Measurements from ENCODE around the gene U2AF2. TPM values are rescaled to one million over a fixed set of nuclear protein-coding genes. Genes with fewer than 3 reads are reported as not detected.
A peak's percentile ranks its signal among the peaks of the same experiment; 100 is the strongest.

U2AF2 gene
- total RNA-seq, 1 experiment from 2014 or later: 343 TPM

DNA sequence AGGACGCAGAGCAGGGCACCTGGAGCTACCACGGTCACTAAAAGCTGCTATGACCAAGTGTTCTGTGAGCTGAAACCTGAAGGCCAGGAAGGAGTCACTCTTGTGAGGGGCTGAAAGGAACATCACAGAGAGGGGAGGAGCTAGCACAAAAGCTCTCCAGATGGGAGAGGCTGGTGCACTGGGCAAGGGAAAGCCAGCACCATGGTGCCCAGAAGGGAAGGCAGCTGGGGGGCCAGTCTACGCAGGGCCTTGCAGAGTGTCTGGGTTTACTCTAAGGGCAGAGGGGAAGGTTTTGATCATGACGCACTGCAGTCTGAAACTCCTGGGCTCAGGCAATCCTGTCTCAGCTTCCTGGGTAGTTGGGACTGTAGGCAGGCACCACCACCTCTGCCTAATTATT lies 18.1 kb upstream of the U2AF2 start:
- no peaks in the 10 kb centered on the region for H3K36me3 ChIP-seq (ENCODE audit: low read depth, low read length)
- no peaks in the 10 kb centered on the region for H4K20me1 ChIP-seq (ENCODE audit: low read length)
- H2AFZ ChIP-seq (ENCODE audit: low read length): no peak overlapping the region
- CTCF ChIA-PET: interaction anchor here (0.6 to 0.7 kb wide), 2 partner anchors 16 to 133 kb away, joined by 4 to 9 read pairs; no protein-coding TSS in a partner anchor
- ATAC-seq (no peak), DNase-seq (no peak)
- H3F3A ChIP-seq (ENCODE audit: low read length, unreplicated experiment): peaks cover 4% of the 10 kb centered on the region
- H3K9me2 ChIP-seq (replicated peaks; ENCODE audit: low read length): no peaks in the 10 kb centered on the region
- intact Hi-C loops (cut with micrococcal nuclease): no loop called here
- no peaks in the 10 kb centered on the region for H3K9me3 ChIP-seq (ENCODE audit: low read length)
- H3K27me3 ChIP-seq (ENCODE audit: low read length): no peaks in the 10 kb centered on the region
- H3K79me2 ChIP-seq (ENCODE audit: low read length): peaks cover 58% of the 10 kb centered on the region
- TF ChIP-seq EZH2phosphoT487 (IDR thresholded peaks at IDR 0.05; ENCODE audit: borderline replicate concordance, low read length) (no peak), EZH2 (IDR thresholded peaks at IDR 0.05; ENCODE audit: low read length, unreplicated experiment) (no peak)
- no TSS peak for BruUV-seq (replicated peaks)
- no peak overlapping the region for H3K27ac ChIP-seq (ENCODE audit: low read length)
- POLR2A ChIA-PET (ENCODE audit: unreplicated experiment): no interaction called here
- peak overlapping the region; percentile 99 for H3K4me2 ChIP-seq (ENCODE audit: low read length)
- peaks cover 21% of the 10 kb centered on the region for H3K4me1 ChIP-seq (ENCODE audit: insufficient read depth, low read length)
- H3K9ac ChIP-seq (ENCODE audit: low read length): no peak overlapping the region
- H3K4me3 ChIP-seq (ENCODE audit: low read length): peak overlapping the region; percentile 99

DNA sequence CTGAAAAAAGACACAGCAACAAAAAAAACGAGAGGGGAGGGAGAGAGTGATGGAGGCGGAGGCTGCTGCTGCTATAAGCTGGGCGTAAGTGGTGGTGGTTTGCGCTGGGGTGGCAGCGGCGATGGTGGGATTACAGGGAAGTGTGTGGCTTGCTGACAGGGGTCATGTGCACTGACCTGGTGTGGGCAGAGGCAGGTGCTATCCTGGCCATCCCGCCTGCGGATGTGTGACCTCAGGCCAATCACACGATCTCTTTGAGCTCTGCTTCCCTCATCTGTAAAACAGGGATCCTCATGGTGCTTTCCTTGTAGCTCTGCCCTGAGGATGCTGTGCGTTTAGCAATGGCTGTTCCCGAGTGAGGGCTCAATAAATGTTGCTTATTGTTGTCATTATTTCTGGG lies 17.3 kb upstream of the U2AF2 start:
- Histone ChIP-seq H3K9me2 (replicated peaks; ENCODE audit: low read length) (no peaks in the 10 kb centered on the region), H3K4me2 (ENCODE audit: low read length) (no peak overlapping the region), H3K9me3 (ENCODE audit: low read length) (no peaks in the 10 kb centered on the region), H4K20me1 (ENCODE audit: low read length) (no peaks in the 10 kb centered on the region), H3K4me3 (ENCODE audit: low read length) (no peak overlapping the region), H3F3A (ENCODE audit: low read length, unreplicated experiment) (peaks cover 4% of the 10 kb centered on the region), H3K36me3 (ENCODE audit: low read depth, low read length) (no peaks in the 10 kb centered on the region), H3K9ac (ENCODE audit: low read length) (no peak overlapping the region), H3K27me3 (ENCODE audit: low read length) (no peaks in the 10 kb centered on the region), H2AFZ (ENCODE audit: low read length) (no peak overlapping the region), H3K79me2 (ENCODE audit: low read length) (peaks cover 65% of the 10 kb centered on the region), H3K4me1 (ENCODE audit: insufficient read depth, low read length) (peaks cover 24% of the 10 kb centered on the region), H3K27ac (ENCODE audit: low read length) (no peak overlapping the region)
- TF ChIP-seq, protein P1, sequence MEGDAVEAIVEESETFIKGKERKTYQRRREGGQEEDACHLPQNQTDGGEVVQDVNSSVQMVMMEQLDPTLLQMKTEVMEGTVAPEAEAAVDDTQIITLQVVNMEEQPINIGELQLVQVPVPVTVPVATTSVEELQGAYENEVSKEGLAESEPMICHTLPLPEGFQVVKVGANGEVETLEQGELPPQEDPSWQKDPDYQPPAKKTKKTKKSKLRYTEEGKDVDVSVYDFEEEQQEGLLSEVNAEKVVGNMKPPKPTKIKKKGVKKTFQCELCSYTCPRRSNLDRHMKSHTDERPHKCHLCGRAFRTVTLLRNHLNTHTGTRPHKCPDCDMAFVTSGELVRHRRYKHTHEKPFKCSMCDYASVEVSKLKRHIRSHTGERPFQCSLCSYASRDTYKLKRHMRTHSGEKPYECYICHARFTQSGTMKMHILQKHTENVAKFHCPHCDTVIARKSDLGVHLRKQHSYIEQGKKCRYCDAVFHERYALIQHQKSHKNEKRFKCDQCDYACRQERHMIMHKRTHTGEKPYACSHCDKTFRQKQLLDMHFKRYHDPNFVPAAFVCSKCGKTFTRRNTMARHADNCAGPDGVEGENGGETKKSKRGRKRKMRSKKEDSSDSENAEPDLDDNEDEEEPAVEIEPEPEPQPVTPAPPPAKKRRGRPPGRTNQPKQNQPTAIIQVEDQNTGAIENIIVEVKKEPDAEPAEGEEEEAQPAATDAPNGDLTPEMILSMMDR (conservative IDR thresholded peaks at IDR 0.05; ENCODE audit: low read depth, low read length): no peak
- TF ChIP-seq EZH2phosphoT487 (IDR thresholded peaks at IDR 0.05; ENCODE audit: borderline replicate concordance, low read length): no peak
- no peak for TF ChIP-seq EZH2 (IDR thresholded peaks at IDR 0.05; ENCODE audit: low read length, unreplicated experiment)
- ChIA-PET CTCF (no interaction called here), POLR2A (ENCODE audit: unreplicated experiment) (no interaction called here)
- intact Hi-C loops (cut with micrococcal nuclease): no loop called here
- ATAC-seq: no peak
- DNase-seq: no peak
- BruUV-seq (replicated peaks): no TSS peak

DNA sequence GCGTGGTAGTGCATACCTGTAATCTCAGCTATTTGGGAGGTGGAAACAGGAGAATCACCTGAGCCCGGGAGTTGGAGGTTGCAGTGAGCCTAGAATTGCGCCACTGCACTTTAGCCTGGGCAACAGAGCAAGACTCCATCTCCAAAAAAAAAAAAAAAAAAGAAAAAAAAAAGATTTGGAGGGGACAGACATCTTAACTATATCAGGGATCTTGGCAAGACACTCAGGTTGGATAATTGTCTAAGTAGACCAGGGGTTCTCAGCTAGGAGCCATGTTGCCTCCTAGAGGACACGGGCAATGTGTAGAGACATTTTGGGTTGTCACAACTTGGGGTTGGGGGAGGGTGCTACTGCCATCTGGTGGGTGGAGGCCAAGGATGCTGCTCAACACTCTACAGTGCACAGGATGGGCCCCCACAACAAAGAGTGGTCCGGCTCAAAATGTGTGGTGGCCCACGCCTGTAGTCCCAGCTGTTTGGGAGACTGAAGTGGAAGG lies 15.9 kb upstream of the U2AF2 start:
- Histone ChIP-seq H2AFZ (ENCODE audit: low read length) (no peak overlapping the region), H3K4me1 (ENCODE audit: insufficient read depth, low read length) (peaks cover 32% of the 10 kb centered on the region), H4K20me1 (ENCODE audit: low read length) (no peaks in the 10 kb centered on the region), H3K9me2 (replicated peaks; ENCODE audit: low read length) (no peaks in the 10 kb centered on the region), H3K27ac (ENCODE audit: low read length) (no peak overlapping the region), H3K36me3 (ENCODE audit: low read depth, low read length) (no peaks in the 10 kb centered on the region), H3K27me3 (ENCODE audit: low read length) (no peaks in the 10 kb centered on the region), H3K9me3 (ENCODE audit: low read length) (no peaks in the 10 kb centered on the region), H3K4me2 (ENCODE audit: low read length) (no peak overlapping the region), H3K79me2 (ENCODE audit: low read length) (peaks cover 78% of the 10 kb centered on the region), H3K4me3 (ENCODE audit: low read length) (no peak overlapping the region), H3K9ac (ENCODE audit: low read length) (no peak overlapping the region), H3F3A (ENCODE audit: low read length, unreplicated experiment) (peaks cover 4% of the 10 kb centered on the region)
- ChIA-PET CTCF (interaction anchor here (0.6 to 1.2 kb wide), 2 partner anchors 16 to 123 kb away, joined by 3 to 5 read pairs; no protein-coding TSS in a partner anchor), POLR2A (ENCODE audit: unreplicated experiment) (no interaction called here)
- DNase-seq: peak; percentile 64
- TF ChIP-seq EZH2phosphoT487 (IDR thresholded peaks at IDR 0.05; ENCODE audit: borderline replicate concordance, low read length) (no peak), EZH2 (IDR thresholded peaks at IDR 0.05; ENCODE audit: low read length, unreplicated experiment) (no peak)
- TF ChIP-seq, protein P1 (conservative IDR thresholded peaks at IDR 0.05; ENCODE audit: low read depth, low read length): peak; percentile 81
- no TSS peak for BruUV-seq (replicated peaks)
- intact Hi-C loops (cut with micrococcal nuclease): no loop called here
- ATAC-seq: no peak
